Mesendoderm (in vitro differentiated cells): ENCODE results near the gene GRIN1.
A peak's percentile ranks its signal among the peaks of the same experiment; 100 is the strongest.
"Not testable (repeated sequence)": the region's sequence is repeated elsewhere in the genome, so short reads cannot be mapped to it uniquely, and the experiment has no call there.

Experiments
- DNase-seq: peaks from one replicate; pipeline ENCODE4 v3.0.0; 2013
- H2AK5ac ChIP-seq: 2 replicates; pipeline ENCODE4 v1.6.1; 2013; ENCODE audit warnings: low read length, inconsistent platforms
- H2BK120ac ChIP-seq: 2 replicates; pipeline ENCODE4 v1.6.1; 2013; ENCODE audit warnings: low read depth, mild to moderate bottlenecking, low read length, moderate library complexity, mixed read lengths
- H2BK15ac ChIP-seq: replicated peaks from 2 replicates; pipeline ENCODE4 v1.6.1; 2013; ENCODE audit warnings: low read depth, mild to moderate bottlenecking, moderate library complexity
- H2BK5ac ChIP-seq: 2 replicates; pipeline ENCODE4 v1.6.1; 2013; ENCODE audit warnings: low read length, inconsistent platforms
- H3K18ac ChIP-seq: 2 replicates; pipeline ENCODE4 v1.6.1; 2013; ENCODE audit warnings: mild to moderate bottlenecking, low read length, mixed read lengths
- H3K23ac ChIP-seq: one replicate; pipeline ENCODE4 v1.6.1; 2013; ENCODE audit warnings: low read length
- H3K27ac ChIP-seq: 2 replicates; pipeline ENCODE4 v1.5.1; 2013; ENCODE audit warnings: low read depth, mild to moderate bottlenecking, inconsistent platforms, low read length, moderate library complexity
- H3K27me3 ChIP-seq: 2 replicates; pipeline ENCODE4 v1.6.1; 2013; ENCODE audit warnings: low read length, control low read depth, mild to moderate bottlenecking, inconsistent platforms; ENCODE audit not compliant: insufficient read depth, poor library complexity
- H3K36me3 ChIP-seq: 2 replicates; pipeline ENCODE4 v1.6.1; 2013; ENCODE audit warnings: low read length, inconsistent platforms; ENCODE audit not compliant: control insufficient read depth, insufficient read depth
- H3K4ac ChIP-seq: one replicate; pipeline ENCODE4 v1.6.1; 2013; ENCODE audit warnings: low read depth, mild to moderate bottlenecking, low read length, moderate library complexity
- H3K4me1 ChIP-seq: 2 replicates; pipeline ENCODE4 v1.6.1; 2013; ENCODE audit warnings: low read depth, low read length, inconsistent platforms; ENCODE audit not compliant: control insufficient read depth
- H3K4me2 ChIP-seq: 2 replicates; pipeline ENCODE4 v1.6.1; 2013; ENCODE audit warnings: low read length
- H3K4me3 ChIP-seq: 2 replicates; pipeline ENCODE4 v1.5.1; 2013; ENCODE audit warnings: mild to moderate bottlenecking, low read length
- H3K56ac ChIP-seq: one replicate; pipeline ENCODE4 v1.6.1; 2013; ENCODE audit warnings: low read length
- H3K79me1 ChIP-seq: 2 replicates; pipeline ENCODE4 v1.6.1; 2013; ENCODE audit warnings: low read length, inconsistent platforms
- H3K79me2 ChIP-seq: 2 replicates; pipeline ENCODE4 v1.6.1; 2013; ENCODE audit warnings: mild to moderate bottlenecking, low read length; ENCODE audit not compliant: control insufficient read depth, insufficient read depth
- H3K9ac ChIP-seq: 2 replicates; pipeline ENCODE4 v1.6.1; 2013; ENCODE audit warnings: low read length, inconsistent platforms
- H4K5ac ChIP-seq: one replicate; pipeline ENCODE4 v1.6.1; 2013; ENCODE audit warnings: low read length
- H4K8ac ChIP-seq: one replicate; pipeline ENCODE4 v1.6.1; 2013; ENCODE audit warnings: low read depth, mild to moderate bottlenecking, control low read depth, low read length, moderate library complexity
- WGBS: extraction: QIAGEN DNeasy Blood & Tissue Kit; methylation state at CpG from one replicate; pipeline ENCODE4 v1.1.7; 2013; ENCODE audit warnings: low lambda C conversion rate, missing lambda C conversion rate; ENCODE audit not compliant: insufficient coverage; ENCODE audit errors: extremely low coverage; 5-methylcytosine and 5-hydroxymethylcytosine counted together

The GRIN1 gene

GRCh38 chr9:137134191-137134590, 4.8 kb upstream of the GRIN1 start:
- Histone ChIP-seq H3K18ac (no peak overlapping the region), H3K56ac (no peak overlapping the region), H2BK5ac (no peak overlapping the region), H2BK15ac (no peak overlapping the region), H3K4me1 (no peaks in the 10 kb centered on the region), H3K4me2 (no peak overlapping the region), H3K36me3 (no peaks in the 10 kb centered on the region), H3K23ac (no peak overlapping the region), H4K8ac (no peak overlapping the region), H3K79me2 (no peaks in the 10 kb centered on the region), H3K79me1 (no peaks in the 10 kb centered on the region), H3K27me3 (peaks cover 11% of the 10 kb centered on the region), H4K5ac (no peak overlapping the region), H2BK120ac (no peak overlapping the region), H3K27ac (no peak overlapping the region), H3K4ac (no peak overlapping the region), H3K9ac (no peak overlapping the region), H2AK5ac (no peak overlapping the region), H3K4me3 (no peak overlapping the region)
- no peak for DNase-seq
- no CpG with 5 or more reads among the region's 4 CpGs for whole genome bisulfite sequencing

GRCh38 chr9:137135154-137135553, 3.8 kb upstream of the GRIN1 start:
- H2AK5ac ChIP-seq, H3K18ac ChIP-seq, H3K4me3 ChIP-seq, H3K56ac ChIP-seq, DNase-seq, H3K4ac ChIP-seq, H2BK5ac ChIP-seq, H2BK15ac ChIP-seq, H2BK120ac ChIP-seq, H4K8ac ChIP-seq, H3K4me1 ChIP-seq, H3K23ac ChIP-seq, H3K79me1 ChIP-seq, H3K36me3 ChIP-seq, H3K4me2 ChIP-seq, H3K27ac ChIP-seq, H4K5ac ChIP-seq, H3K79me2 ChIP-seq, H3K9ac ChIP-seq: not testable (repeated sequence)
- H3K27me3 ChIP-seq = peaks cover 18% of the 10 kb centered on the region
- no CpG with 5 or more reads among the region's 9 CpGs for WGBS

GRCh38 chr9:137136261-137136880, 2.6 kb upstream of the GRIN1 start:
- no peak overlapping the region for H3K56ac ChIP-seq
- no peak for DNase-seq

GRCh38 chr9:137136881-137137607, 1.9 kb upstream of the GRIN1 start:
- no peak overlapping the region for H2BK120ac ChIP-seq
- no peak overlapping the region for H3K4ac ChIP-seq
- H3K36me3 ChIP-seq = no peaks in the 10 kb centered on the region
- no peak overlapping the region for H3K23ac ChIP-seq
- WGBS = no CpG with 5 or more reads among the region's 23 CpGs
- H3K79me1 ChIP-seq = no peaks in the 10 kb centered on the region
- no peak overlapping the region for H3K4me2 ChIP-seq
- no peak overlapping the region for H3K4me3 ChIP-seq
- no peak overlapping the region for H3K56ac ChIP-seq
- no peak overlapping the region for H4K8ac ChIP-seq
- H3K4me1 ChIP-seq = no peaks in the 10 kb centered on the region
- H3K9ac ChIP-seq = no peak overlapping the region
- H2BK15ac ChIP-seq = no peak overlapping the region
- H3K79me2 ChIP-seq = no peaks in the 10 kb centered on the region
- no peak overlapping the region for H3K18ac ChIP-seq
- H2BK5ac ChIP-seq = no peak overlapping the region
- DNase-seq = no peak
- no peak overlapping the region for H4K5ac ChIP-seq
- H3K27ac ChIP-seq = no peak overlapping the region
- no peak overlapping the region for H2AK5ac ChIP-seq
- H3K27me3 ChIP-seq = peaks cover 18% of the 10 kb centered on the region

More at GRCh38 chr9:137136261-137136880, 2.6 kb upstream of the GRIN1 start:
- H3K4ac ChIP-seq = no peak overlapping the region
- H3K27me3 ChIP-seq = peaks cover 18% of the 10 kb centered on the region
- no peak overlapping the region for H3K27ac ChIP-seq
- no peak overlapping the region for H3K18ac ChIP-seq
- H3K9ac ChIP-seq = no peak overlapping the region
- H3K36me3 ChIP-seq = no peaks in the 10 kb centered on the region
- no peak overlapping the region for H2BK5ac ChIP-seq
- H4K8ac ChIP-seq = no peak overlapping the region
- H3K79me1 ChIP-seq = no peaks in the 10 kb centered on the region
- H3K4me2 ChIP-seq = no peak overlapping the region
- H3K23ac ChIP-seq = no peak overlapping the region
- no peak overlapping the region for H2AK5ac ChIP-seq
- no peak overlapping the region for H2BK120ac ChIP-seq
- no peak overlapping the region for H3K4me3 ChIP-seq
- H3K4me1 ChIP-seq = no peaks in the 10 kb centered on the region
- no peak overlapping the region for H4K5ac ChIP-seq
- H2BK15ac ChIP-seq = no peak overlapping the region
- no peaks in the 10 kb centered on the region for H3K79me2 ChIP-seq
- no CpG with 5 or more reads among the region's 27 CpGs for WGBS

GRCh38 chr9:137138058-137138721, 764 bp upstream of the GRIN1 start:
- Histone ChIP-seq H3K18ac (no peak overlapping the region), H2BK15ac (no peak overlapping the region), H4K8ac (no peak overlapping the region), H3K4me2 (no peak overlapping the region), H3K4ac (no peak overlapping the region), H3K4me1 (no peaks in the 10 kb centered on the region), H3K27ac (no peak overlapping the region), H2AK5ac (no peak overlapping the region), H3K9ac (no peak overlapping the region), H3K4me3 (no peak overlapping the region), H3K79me2 (no peaks in the 10 kb centered on the region), H2BK5ac (no peak overlapping the region), H3K27me3 (peaks cover 18% of the 10 kb centered on the region), H3K56ac (no peak overlapping the region), H3K23ac (no peak overlapping the region), H2BK120ac (no peak overlapping the region), H4K5ac (no peak overlapping the region), H3K79me1 (no peaks in the 10 kb centered on the region), H3K36me3 (no peaks in the 10 kb centered on the region)
- no CpG with 5 or more reads among the region's 25 CpGs for WGBS
- peak; percentile 74 for DNase-seq
